Neural progenitor cell (in vitro differentiated cells): ENCODE results near the gene RBL2.

Source experiments
- EZH2 ChIP-seq: fragments of 200-600 bp; sonication (generic); IDR thresholded peaks from 2 replicates; pipeline ENCODE4 v1.6.1; 2017; ENCODE audit warnings: antibody characterized with exemption, mild to moderate bottlenecking, moderate library complexity
- EZH2phosphoT487 ChIP-seq: fragments of 200-600 bp; sonication (generic); IDR thresholded peaks from 2 replicates; pipeline ENCODE4 v1.6.1; 2017; ENCODE audit warnings: antibody characterized with exemption
- TF ChIP-seq, protein P1 (sequence below): fragments of 200-600 bp; sonication (generic); IDR thresholded peaks from 2 replicates; pipeline ENCODE4 v1.5.1; 2017; ENCODE audit warnings: antibody characterized with exemption, mild to moderate bottlenecking

- TF ChIP-seq, protein P1, sequence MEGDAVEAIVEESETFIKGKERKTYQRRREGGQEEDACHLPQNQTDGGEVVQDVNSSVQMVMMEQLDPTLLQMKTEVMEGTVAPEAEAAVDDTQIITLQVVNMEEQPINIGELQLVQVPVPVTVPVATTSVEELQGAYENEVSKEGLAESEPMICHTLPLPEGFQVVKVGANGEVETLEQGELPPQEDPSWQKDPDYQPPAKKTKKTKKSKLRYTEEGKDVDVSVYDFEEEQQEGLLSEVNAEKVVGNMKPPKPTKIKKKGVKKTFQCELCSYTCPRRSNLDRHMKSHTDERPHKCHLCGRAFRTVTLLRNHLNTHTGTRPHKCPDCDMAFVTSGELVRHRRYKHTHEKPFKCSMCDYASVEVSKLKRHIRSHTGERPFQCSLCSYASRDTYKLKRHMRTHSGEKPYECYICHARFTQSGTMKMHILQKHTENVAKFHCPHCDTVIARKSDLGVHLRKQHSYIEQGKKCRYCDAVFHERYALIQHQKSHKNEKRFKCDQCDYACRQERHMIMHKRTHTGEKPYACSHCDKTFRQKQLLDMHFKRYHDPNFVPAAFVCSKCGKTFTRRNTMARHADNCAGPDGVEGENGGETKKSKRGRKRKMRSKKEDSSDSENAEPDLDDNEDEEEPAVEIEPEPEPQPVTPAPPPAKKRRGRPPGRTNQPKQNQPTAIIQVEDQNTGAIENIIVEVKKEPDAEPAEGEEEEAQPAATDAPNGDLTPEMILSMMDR = no peak
- no peak for TF ChIP-seq EZH2
- TF ChIP-seq EZH2phosphoT487 = no peak
Measured at GRCh38 chr16:53506254-53506653, 72.0 kb downstream of the RBL2 start.
